Sciatic nerve (tissue), 2 donors: ENCODE measurements around the gene NACC2. TPM values are rescaled to one million over a fixed set of nuclear protein-coding genes. Genes with fewer than 3 reads are reported as not detected.
"Not testable (repeated sequence)": the region's sequence is repeated elsewhere in the genome, so short reads cannot be mapped to it uniquely, and the experiment has no call there.

Experiments used
- ATAC-seq: fragments of 200-7000 bp; cut with Tn5 transposase; one replicate; pipeline ENCODE4 v1.9.1; 2020; ENCODE audit warnings: mild to moderate bottlenecking, moderate library complexity
- DNase-seq: peaks from one replicate; pipeline ENCODE4 v3.0.0-alpha.2; 2020; ENCODE audit warnings: low spot score
- intact Hi-C: fragments of 100-400 bp; cut with DNase I; formaldehyde crosslinking; loops from one replicate; pipeline ENCODE4 v1.14.2; 2022
- total RNA-seq: library from RNA; stranded (reverse); fragmentation: NEBNext Ultra II Directional; extraction: Animal tissue kit (Norgen Biotek cat#: 25700); gene quantifications from one replicate; pipeline ENCODE4 v1.2.1, GENCODE V29; 2021
- donor health status: DM: no; HTN: no; CAD: no.
- donor health status: DM: no; HTN: no; CAD: no.

Gene NACC2
- total RNA-seq, 1 donor from 2014 or later = 56.8 TPM

DNA sequence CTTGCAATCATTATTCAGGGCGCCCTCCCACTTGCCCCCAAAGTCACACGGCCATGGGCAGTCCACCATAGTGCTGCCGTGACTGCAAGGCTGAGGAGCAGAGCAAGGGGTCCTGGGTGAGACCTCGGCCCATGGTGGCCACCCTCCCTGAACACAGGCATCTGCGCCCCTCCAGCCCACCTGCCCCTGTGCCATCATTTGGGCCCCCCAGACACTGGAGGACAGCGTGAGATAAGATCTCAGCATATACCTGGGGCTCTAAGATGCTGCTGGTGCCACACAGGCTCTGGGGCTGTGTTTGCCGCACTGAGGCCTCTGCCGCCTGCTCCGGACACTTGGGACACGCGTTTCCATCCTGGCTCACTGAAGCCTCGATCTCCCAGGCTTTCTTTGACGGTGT is 20.1 kb upstream of the NACC2 start:
- no peak for DNase-seq
- intact Hi-C loops = no loop called here
- ATAC-seq = no peak

DNA sequence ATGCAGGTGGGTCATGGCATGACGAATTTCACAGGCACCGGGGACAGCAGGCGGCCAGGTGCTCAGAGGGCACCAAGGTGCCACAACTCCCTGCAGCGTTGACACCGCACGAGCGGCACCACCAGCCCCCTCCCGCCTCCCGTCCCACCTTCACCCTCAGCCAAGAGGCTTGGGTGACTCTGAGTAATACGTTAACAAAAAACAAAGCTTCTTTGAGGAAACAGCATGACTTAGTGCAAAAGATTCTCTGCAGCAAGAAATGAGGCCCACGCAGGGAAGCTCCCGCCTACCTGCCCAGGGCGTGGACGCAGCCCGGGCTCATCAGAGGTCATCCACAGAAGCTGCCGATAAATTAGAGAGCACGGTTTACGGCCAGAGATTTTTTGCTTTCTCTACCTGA is 19.5 kb upstream of the NACC2 start:
- intact Hi-C loops = no loop called here

GRCh38 chr9:136112541-136112940 is 17.5 kb upstream of the NACC2 start:
- intact Hi-C loops = no loop called here
- ATAC-seq = no peak

More for the DNA sequence above, 19.5 kb upstream of the NACC2 start:
- ATAC-seq = no peak
- DNase-seq = no peak

GRCh38 chr9:136111910-136112309 is 16.8 kb upstream of the NACC2 start:
- no peak for DNase-seq
- ATAC-seq = no peak
- intact Hi-C loops = no loop called here

More at GRCh38 chr9:136112541-136112940, 17.5 kb upstream of the NACC2 start:
- DNase-seq = no peak

DNA sequence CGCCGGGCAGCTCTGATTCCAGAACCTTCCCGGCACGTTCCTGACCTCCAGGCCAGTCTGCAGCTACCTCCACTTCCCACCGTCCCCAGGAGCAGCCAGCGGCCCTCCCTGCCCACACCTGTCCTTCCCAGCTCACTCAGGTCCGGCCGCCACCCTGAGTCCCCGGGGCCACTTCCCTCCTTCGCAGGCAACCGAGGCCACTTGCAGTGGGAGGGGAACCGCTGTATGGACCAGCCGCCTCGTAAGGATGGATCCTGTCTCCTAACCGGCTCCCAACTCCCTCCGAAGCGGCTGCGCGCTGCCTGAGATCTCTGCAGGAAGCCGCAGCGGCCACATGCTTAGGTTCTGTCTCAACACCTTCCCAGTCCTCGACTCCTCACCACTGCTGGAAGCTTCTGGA is 16.1 kb upstream of the NACC2 start:
- ATAC-seq = no peak
- no peak for DNase-seq
- intact Hi-C loops = no loop called here

- intact Hi-C loops = no loop called here
- DNase-seq (no peak), ATAC-seq (peak; percentile 48)
Measured at GRCh38 chr9:136110082-136111061, 15.3 kb upstream of the NACC2 start.

DNA sequence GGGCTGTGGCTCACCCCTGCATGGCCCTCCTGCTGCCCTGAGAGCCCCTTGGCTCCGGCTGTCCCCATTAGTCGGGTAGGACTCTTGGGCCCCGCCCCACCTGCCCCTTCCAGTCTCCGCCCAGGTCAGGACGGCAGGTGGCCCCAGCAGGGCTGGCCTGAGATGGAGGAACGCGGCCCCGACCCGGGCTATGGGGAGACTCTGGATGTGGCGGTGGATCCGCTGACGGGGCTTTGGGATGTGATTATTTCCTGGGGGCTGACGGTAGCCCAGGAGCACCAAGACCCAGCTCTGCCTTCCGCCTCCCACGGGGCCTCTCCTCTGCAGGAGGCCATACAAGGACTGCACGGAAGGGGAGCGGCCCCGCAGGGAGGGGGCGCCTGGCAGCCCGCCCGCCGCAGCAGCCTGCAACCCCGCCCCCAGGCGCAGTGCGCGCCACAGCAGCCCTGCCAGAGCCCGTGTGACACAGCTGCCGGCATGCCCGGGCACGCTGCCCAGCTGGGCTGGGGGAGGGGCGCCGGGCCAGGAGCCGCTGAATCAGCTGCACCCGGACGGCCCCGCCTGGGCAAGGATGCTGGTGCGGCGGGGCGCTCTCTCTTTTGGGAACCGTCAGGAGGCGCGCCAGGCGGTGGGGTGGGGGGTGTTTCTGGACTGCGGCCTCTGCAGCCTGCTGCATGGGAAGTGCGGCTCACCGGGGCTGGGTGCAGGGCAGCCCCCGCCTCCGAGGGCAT is 14.4 kb upstream of the NACC2 start:
- intact Hi-C loops = no loop called here

GRCh38 chr9:136108648-136109266 is 13.7 kb upstream of the NACC2 start:
- intact Hi-C loops = no loop called here
- ATAC-seq (no peak), DNase-seq (no peak)

More for the DNA sequence above, 14.4 kb upstream of the NACC2 start:
- ATAC-seq = peak; percentile 86
- DNase-seq = peak; percentile 94

DNA sequence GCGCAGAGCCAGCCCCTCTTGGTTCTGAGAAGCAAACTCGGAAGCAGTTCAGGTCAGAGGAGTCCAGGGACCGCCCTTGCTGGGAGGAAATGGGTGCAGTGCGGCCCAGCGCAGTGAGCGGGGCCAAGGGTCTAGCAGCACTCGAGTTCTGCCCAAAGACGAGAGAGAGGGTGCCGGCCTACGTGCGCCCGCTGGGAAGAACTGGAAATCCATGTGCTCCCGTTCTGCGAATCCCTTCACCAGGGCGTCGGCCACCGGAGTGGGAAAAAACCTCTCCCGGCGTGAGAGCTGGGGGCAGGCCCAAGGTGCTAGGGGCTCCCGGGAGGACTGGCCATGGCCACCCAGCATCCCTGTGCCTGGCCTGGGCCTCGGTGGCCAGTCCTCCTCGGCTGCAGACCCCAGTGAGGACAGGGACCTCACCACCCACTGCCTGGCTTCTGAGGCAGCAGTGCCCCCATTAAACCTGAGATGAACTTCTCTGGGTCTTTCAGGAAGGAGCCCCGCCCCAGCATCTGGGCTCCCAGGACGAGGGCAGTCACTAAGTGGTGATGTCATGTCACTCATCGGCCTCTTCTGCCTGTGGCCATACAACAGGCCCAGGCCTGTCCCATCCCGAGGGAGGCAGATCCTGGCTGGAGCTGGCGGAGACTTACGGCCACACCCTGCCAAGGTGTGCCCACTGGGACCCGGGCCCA is 13.0 kb upstream of the NACC2 start:
- intact Hi-C loops = no loop called here
- DNase-seq = no peak

GRCh38 chr9:136107155-136107952 is 12.3 kb upstream of the NACC2 start:
- DNase-seq (no peak), ATAC-seq (no peak)
- intact Hi-C loops = no loop called here

More for the DNA sequence above, 13.0 kb upstream of the NACC2 start:
- ATAC-seq = no peak

DNA sequence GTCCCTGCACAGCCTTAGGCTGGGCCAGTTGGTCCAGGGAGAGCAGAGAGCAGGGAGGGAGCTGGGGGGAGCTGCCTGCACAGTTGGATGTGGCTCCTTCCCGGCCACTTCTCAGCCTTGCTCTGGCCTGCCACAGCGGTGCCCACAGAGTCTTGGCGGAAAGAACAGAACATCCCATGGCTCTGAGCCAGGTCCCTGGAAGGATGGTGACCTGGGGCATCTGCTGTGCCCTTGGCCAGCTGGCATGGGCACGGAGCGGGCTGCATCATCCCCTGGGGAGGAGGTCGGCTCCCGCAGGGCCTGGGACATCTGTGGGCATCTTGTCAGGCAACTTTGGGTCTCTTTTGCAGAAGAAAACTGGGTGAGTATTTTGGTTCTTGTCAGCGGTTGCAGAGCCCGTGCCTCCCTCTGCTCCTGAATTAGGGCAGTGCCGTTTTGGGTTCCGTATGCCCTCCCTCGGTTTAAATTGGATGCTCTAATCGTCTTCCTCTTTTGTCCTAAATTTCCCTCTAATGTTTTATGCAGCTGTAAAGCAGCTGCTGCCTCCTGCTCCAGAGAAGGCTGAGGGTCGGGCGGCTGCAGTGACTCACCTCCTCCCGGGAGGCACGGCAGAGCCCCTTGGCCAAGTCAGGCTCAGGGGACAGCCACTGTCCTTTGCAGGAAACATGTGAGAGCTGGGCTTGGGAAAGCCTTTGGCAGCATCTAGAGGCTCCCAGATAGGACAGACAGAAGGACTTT is 10.5 kb upstream of the NACC2 start:
- no peak for ATAC-seq
- intact Hi-C loops = no loop called here

DNA sequence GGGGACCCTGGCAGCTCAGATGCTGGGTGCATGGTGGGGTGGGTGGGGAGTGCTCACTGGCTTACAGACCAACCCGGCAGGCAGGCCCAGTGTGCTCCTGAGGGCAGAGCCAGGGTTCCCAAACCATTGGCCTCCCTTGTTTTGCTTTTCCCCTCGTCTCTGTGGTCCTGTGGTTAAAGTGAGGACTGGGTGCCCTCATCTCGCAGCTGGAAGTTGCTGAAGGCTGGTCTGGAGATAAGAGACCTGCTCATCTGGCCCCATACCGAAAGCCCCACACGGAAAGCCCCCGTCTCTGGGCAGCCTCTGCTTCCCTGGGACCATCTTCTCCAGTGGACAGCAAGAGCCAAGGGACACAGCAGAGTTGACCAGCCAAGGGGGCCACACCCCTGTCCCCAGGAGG is 9.8 kb upstream of the NACC2 start:
- DNase-seq (no peak), ATAC-seq (no peak)
- intact Hi-C loops = no loop called here

More for the DNA sequence above, 10.5 kb upstream of the NACC2 start:
- DNase-seq = no peak

- DNase-seq = no peak
- ATAC-seq = no peak
- intact Hi-C loops = no loop called here
Measured at GRCh38 chr9:136104488-136104800, 9.4 kb upstream of the NACC2 start.

DNA sequence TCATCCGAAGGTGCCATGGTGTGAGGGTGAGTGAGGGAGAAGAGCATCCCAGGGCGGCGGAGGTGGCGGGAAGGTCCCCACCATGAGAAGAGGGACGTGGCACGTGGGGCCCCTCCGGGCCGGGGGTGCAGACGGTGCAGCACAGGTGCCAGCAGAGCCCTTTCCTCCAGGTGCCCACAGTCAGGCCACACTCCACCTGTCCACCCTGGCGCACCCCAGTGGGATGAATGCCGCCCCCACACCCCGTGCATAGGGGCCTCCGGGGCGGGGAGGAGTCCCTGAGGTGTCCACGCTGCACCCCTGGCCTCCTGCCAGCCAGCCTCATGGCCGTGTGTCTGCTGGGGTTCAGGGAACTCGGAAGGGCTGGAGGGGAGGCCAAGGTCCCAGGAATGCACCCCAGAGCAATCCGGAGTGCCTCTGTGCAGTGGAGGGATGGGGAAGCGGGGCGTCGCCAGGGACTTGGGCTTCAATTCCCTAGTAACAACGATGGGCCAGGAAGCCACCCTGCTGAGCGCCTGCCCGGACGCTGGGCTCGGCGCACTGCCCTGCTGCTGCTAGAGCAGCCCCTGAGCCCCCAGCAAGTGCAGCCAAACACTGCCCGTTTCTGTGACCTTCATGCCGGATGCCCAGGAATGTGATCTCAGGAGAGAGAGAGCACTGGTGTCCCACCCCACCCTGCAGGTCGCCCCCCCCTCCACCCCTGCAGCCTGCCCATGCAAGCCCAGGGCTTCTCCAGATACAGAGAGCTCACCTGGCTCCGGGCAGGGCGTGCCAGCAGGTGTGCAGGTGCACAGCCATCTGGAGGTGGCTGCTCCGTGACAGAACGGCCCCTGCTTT is 8.8 kb upstream of the NACC2 start:
- intact Hi-C loops = no loop called here
- no peak for ATAC-seq
- no peak for DNase-seq

DNA sequence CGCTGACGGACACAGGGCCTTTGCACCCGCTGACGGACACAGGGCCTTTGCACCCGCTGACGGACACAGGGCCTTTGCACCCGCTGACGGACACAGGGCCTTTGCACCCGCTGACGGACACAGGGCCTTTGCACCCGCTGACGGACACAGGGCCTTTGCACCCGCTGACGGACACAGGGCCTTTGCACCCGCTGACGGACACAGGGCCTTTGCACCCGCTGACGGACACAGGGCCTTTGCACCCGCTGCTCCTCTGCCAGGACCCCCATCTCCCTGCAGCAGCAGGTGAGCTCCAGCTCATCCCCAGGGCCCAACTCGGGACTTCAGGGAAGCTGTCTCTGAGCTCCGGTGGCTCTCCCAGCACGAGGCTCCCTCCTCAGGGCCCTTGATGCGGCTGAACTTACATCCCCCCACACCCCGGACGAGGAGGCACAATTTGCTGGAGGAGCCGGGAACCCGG is 6.6 kb upstream of the NACC2 start:
- ATAC-seq, intact Hi-C loops, DNase-seq: not testable (repeated sequence)

- DNase-seq = no peak
- ATAC-seq = no peak
- intact Hi-C loops = no loop called here
Measured at GRCh38 chr9:136100700-136101614, 5.9 kb upstream of the NACC2 start.
